GM19372 (cell line): ENCODE data around the gene LAMA5.
"Not testable (repeated sequence)": the region's sequence is repeated elsewhere in the genome, so short reads cannot be mapped to it uniquely, and the experiment has no call there.

ENCODE experiments used
- ATAC-seq: cut with Tn5 transposase; IDR thresholded peaks from one replicate; pipeline ENCODE4 v1.9.1; 2021; ENCODE audit warnings: mild to moderate bottlenecking, low read depth, moderate library complexity; ENCODE audit not compliant: unreplicated experiment

Gene LAMA5

DNA sequence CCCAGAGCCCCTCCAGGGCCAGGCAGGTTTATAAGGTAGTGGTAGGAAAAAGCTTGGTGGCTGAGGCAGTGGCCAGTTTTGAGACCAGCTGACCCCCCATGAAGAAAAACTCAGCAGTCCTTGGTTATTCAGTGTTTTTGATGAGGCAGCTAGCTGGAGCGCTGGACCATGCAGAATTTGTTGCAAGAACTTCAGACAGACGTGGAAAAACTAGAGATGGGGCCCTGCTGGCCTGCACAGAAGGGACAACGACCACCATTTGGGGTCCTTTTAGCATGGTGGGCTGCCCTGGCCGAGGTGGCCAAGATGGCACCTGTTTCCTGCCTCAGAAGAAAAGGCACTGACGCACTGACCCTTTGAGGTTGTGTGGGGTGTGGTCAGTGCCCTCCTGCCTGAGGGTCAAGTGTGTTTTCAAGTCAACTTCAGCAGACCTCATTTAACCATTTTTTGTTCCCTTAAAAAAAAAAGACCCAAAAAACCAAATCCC lies 22.5 kb upstream of the LAMA5 start:
- ATAC-seq: no peak

DNA sequence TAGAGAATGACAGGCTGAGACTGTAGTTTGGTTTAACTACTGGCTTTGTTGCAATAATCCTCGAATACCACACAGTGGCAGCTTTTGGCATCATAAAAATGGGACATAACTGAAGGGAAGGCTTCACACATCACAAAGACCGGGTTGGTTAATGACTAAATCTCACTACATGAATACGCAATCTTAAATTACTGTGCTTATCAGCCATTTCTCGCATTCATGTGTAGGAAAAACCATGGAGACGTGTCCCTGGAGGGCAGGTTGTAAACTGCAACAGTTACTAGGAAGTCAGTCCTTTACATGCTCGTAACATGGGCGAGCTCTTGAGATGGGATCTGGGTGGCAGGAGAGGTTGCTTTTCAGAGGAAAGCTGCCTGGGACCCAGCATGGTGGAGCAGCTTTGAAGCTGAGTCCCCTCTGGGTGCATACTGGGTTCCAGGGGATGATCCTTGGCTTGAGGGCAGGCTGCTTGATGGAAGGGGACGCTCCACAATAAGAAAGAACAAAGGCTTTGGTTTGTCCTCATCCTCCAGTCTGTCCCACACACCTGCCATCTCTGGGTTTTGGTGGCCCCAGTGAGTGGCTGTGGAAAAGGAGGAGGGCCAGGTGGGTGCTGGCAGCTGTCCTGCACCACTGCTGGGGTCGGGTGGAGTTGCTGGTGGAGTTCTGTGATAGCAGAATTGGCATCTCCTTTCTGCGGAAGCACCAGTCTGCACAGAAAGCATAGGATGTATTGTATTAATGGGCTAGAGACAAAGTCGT lies 21.9 kb upstream of the LAMA5 start:
- no peak for ATAC-seq

DNA sequence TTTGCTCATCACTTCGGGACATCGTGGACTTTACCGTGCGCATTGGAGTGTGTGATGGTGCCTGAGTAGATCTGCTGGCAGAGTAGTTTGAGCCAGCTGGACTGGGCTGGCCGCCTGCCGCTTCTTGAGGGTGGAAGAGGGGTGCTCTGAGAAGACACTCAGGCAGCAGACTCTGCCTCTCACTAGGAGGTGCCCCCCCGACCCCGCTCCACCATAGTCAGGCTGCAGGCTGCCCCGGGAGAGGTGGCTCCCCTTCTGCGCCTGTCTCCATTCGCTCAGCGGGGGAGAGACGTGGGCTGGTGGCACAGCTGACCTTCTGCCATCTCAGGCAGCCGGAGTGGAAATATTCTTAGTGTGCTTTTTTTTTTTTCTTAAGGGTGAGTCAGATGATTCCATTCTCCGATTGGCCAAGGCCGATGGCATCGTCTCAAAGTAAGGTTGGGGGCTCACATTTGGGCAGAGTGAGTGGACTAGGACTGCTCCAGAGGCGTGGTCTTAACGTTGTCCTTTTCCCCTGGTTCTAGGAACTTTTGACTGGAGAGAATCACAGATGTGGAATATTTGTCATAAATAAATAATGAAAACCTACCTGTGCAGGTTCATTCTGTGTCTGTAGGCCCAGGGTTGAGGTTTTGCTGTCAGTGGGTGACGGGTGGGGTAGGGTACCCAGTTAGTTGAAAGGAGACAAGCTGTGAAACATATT lies 21.0 kb upstream of the LAMA5 start:
- no peak for ATAC-seq

DNA sequence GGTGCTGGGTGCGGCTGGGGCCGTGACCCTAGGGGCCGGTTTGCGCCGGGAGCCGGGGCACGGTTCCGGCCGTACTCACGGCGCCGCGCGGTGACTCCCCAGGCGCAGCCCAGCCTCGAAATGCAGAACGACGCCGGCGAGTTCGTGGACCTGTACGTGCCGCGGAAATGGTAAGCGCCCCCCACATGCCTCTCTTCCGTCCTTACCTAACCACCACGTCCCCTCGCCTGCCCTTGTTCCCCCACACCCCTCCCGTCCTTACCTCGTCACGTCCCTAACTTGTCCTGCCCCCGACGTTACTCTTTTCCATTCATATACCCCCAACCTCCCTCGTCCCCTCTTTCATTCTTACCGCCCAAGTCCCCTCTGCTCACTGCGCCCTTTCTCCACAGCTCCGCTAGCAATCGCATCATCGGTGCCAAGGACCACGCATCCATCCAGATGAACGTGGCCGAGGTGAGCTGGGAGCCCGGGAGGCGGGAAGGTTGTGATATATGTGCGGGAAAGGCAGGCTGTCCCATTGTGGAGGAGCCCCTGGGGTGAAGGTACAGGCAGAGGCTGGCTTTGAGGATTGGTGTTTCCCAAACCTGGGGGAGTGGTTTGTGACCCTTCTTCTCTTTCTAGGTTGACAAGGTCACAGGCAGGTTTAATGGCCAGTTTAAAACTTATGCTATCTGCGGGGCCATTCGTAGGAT lies 20.3 kb upstream of the LAMA5 start:
- no peak for ATAC-seq

- peak; percentile 87 for ATAC-seq
These were observed 19.5 kb upstream of the LAMA5 start, which contains the start of gene RPS21 for GRCh38 chr20:62386383-62387218. Gene RPS21, plus strand, starts transcription at chr20:62387103. Its CDS starts 236 bp downstream, at chr20:62387339.

GRCh38 chr20:62382306-62383198 lies 15.4 kb upstream of the LAMA5 start:
- peak; percentile 51 for ATAC-seq

GRCh38 chr20:62381842-62382241 lies 14.7 kb upstream of the LAMA5 start:
- no peak for ATAC-seq

DNA sequence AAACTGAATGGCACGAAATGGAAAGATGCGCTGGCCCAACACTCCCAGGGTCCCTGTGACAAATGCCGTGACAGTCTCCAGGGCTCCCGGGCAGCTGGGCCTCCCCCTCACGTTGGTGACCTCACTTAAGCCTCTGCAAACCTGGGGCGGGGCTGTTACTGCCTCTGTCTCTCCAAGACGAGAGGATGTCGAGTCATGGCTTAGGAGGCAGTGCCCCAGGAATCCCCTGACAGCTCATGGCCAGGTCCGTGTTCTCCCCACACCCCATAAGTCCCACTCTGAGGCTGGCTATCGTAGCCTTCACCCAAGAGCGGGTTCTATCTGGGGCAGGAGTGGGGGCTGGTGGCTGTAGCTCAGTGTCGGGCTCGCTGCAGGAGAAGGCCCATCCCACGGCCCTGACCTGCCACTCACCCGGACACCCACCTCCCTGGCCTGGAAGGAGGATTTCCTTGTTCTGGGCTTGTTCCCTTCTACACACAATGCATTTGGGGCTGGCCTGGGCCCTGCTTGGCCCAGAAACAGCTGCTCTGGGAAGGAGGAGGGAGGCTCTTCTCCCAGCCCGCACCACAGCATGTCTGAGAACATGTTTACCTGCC lies 14.2 kb upstream of the LAMA5 start:
- no peak for ATAC-seq

- ATAC-seq: no peak
These were observed 11.1 kb upstream of the LAMA5 start for GRCh38 chr20:62378215-62378614.

DNA sequence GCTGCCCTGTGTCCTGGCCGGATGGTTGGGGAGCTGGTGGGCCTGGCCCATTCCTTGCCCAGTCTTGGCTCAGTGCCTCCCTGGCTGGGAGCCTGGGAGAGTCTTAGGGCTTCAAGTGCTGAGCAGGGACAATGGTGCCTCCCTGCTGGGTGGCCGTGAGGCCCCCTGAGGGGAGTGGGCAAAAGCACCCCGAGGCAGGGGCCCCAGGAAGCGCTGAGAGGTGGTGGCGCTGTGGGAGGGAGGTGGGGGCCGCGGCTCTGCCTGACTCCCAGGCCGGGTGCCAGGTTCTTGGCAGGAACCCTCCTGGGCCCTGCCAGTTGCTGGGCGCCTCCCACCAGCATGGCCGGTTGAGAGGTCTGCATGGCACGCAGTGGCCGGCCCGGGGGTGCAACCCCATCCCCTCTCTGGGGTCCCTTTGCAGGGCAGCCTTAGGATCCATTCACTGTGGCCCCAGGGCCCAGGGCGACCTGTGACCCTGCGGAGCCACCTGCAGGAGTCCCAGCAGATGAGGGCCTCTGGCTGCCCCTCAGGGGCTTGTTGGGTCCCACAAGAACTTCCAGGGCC lies 10.6 kb upstream of the LAMA5 start:
- no peak for ATAC-seq

GRCh38 chr20:62377064-62377461 lies 10.0 kb upstream of the LAMA5 start:
- ATAC-seq: no peak

DNA sequence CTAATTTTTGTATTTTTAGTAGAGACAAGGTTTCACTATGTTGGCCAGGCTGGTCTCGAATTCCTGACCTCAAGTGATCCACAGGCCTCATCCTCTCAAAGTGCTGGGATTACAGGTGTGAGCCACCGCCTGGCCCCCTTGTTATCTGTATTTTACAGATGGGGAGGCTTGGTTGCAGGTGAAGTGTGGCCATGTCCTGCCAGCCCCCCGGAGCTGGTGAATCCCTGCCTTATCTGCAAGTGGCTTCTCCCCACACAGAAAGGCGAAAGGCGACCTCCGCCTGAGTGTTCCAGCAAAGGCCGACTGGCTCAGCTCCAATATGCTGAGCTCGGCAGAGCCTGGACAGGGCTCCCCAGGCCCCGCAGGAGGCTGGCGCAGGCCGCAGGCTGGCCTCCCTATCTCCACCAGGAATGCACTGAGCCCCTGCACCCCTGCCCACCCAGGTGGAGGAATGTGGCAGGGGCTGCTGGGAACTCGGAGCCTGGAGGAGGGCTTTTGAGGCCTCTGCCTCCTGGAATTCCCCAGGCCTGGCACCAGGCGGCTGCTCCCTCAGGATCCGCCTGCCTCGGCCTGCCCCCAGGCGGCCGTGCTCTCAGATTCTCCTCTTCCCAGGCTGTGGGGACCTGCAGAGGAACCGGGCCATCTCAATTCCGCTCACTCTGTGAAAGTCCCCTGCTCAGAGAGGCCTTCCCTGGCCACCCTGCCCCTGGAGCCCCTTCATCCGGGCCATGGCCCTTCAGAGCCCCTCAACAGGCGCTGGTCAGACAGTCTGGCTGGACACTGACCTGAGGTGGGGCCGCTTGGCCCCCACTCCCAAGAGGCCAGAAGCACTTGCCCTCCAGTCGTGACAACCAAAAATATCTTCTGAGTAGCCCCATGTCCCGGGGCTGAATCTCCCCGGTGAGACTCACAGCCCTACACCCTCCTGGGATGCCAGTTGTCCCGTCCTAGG lies 9.3 kb upstream of the LAMA5 start:
- no peak for ATAC-seq

DNA sequence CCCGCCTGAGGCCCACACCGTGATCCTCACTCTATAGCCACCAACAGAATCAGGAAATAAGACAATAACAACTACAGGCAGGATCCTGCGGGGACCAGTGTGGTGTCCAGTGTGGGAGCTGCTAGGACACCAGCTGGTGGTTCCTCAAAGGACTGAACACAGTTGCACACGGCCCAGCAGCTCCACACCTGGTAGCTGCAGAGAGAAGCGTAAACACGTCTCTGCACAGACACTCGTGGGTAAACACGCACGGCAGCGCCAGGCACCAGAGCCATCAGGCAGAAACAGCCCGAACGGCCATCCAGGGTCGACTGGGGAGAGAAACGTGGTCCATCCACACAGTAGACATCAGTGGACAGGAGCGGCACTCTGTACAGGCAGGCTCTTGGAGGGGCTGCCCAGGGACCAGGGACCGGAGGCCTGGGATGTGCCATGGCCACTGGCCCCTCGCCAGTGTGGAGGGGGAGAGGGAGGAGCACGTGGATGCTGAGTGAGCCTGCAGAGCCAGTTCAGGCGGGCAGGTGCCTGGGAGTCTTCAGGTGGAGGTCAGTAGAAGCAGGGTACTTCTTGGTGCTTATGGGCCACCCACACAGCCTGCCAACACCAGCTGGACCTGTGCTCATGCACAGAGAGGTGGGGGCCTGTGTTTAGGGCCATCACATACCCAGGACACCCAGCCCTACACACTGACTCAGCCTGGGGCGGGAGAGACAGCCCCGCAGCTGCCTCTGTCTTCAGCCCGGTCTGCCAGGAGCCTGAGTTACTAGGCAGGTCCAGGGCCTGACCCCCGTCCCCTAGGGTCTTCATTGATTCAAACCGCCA lies 7.4 kb upstream of the LAMA5 start:
- ATAC-seq: no peak

- ATAC-seq: not testable (repeated sequence)
These were observed 6.6 kb upstream of the LAMA5 start for GRCh38 chr20:62373631-62374179.

DNA sequence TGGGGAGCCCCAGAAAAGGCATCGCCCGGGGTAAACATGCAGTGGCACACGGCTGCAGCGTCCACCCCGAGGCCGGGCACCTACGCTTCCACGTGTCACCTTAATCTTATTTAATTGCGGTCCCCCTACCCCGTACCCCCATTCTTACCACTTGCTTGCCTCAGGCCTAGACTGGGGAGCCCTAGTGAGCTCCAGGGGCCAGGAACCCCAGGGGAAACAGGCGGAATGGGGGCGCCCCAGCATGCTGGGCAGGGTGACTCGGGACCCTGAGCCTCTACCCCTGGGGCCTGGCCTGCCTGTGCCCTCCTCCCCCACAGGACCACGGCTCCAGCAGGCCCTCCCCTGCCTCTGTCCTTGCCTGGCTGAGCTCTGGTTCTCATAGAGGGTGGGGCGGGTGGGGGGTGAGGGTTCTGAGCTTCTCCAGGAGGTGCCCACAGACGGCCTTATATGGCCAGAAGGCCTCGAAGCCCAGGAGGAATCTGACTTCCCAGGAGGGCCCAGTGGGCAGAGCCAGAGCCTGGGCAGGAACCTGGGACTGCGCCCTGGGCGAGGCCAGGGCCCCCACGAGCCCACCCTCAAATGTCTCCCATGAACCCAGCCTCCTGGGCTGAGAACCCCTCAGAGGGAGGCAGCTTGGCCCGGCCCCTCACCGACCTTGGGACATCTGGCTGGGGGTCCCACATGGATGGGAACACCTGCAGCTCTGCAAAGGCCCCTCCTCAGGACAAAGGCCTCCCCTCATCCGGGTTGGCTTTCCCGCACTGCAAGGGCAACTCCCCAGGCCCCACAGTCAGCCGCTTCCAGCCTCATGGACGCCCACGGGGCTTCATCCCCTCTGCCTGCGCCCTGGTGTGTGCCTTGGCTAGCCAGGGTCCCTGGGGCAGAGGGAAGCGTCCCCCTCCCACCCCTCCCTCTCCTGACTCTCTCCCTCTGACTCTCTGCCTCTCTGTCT lies 5.2 kb upstream of the LAMA5 start:
- ATAC-seq: no peak
